ENCODE results near the gene IKBIP.

The IKBIP gene

GRCh38 chr12:98594050-98594835 is 50.3 kb downstream of the IKBIP start:
- H3K4me1 ChIP-seq (ENCODE audit: control insufficient read depth in 1 of 2, insufficient read depth in 2 of 2, low read length in 2 of 2): peaks cover 20 to 21% of the 10 kb centered on the region in 2 donors
- peak overlapping the region; percentile 89 to 90 for H3K4me3 ChIP-seq (ENCODE audit: low read depth in 1 of 2, low read length in 2 of 2)
- H3K9ac ChIP-seq (ENCODE audit: low read depth in 1 of 2, low read length in 2 of 2): peak overlapping the region; percentile 99 to 100
- H3K36me3 ChIP-seq (ENCODE audit: control insufficient read depth in 1 of 2, insufficient read depth in 2 of 2, low read length in 2 of 2): peaks cover 21 to 36% of the 10 kb centered on the region in 2 donors
- H3K9me3 ChIP-seq (ENCODE audit: control insufficient read depth in 1 of 2, low read length in 2 of 2): no peaks in the 10 kb centered on the region
- H3K27ac ChIP-seq (ENCODE audit: low read depth, low read length): peak overlapping the region; percentile 97
- H3K27me3 ChIP-seq (ENCODE audit: control insufficient read depth in 1 of 2, insufficient read depth in 2 of 2, low read length in 2 of 2): no peaks in the 10 kb centered on the region

- Histone ChIP-seq H3K9ac (ENCODE audit: low read depth in 1 of 2, low read length in 2 of 2) (peak within 1 kb of the TSS; percentile 99 to 100), H3K27me3 (ENCODE audit: control insufficient read depth in 1 of 2, insufficient read depth in 2 of 2, low read length in 2 of 2) (no peaks in the 10 kb centered on the region), H3K36me3 (ENCODE audit: control insufficient read depth in 1 of 2, insufficient read depth in 2 of 2, low read length in 2 of 2) (peaks cover 20 to 30% of the 10 kb centered on the region in 2 donors), H3K4me1 (ENCODE audit: control insufficient read depth in 1 of 2, insufficient read depth in 2 of 2, low read length in 2 of 2) (peaks cover 20 to 21% of the 10 kb centered on the region in 2 donors), H3K9me3 (ENCODE audit: control insufficient read depth in 1 of 2, low read length in 2 of 2) (no peaks in the 10 kb centered on the region), H3K27ac (ENCODE audit: low read depth, low read length) (peak within 1 kb of the TSS; percentile 97), H3K4me3 (ENCODE audit: low read depth in 1 of 2, low read length in 2 of 2) (peak within 1 kb of the TSS; percentile 89 to 90)
Measured at GRCh38 chr12:98593351-98594049, 51.1 kb downstream of the IKBIP start, which contains the start of gene SLC25A3. SLC25A3 (plus strand) TSS chr12:98593686; CDS start chr12:98593979, 293 bp downstream.

GRCh38 chr12:98592825-98593322 is 51.7 kb downstream of the IKBIP start:
- H3K36me3 ChIP-seq (ENCODE audit: control insufficient read depth in 1 of 2, insufficient read depth in 2 of 2, low read length in 2 of 2): peaks cover 13 to 24% of the 10 kb centered on the region in 2 donors
- H3K27ac ChIP-seq (ENCODE audit: low read depth, low read length): peak overlapping the region; percentile 34
- H3K27me3 ChIP-seq (ENCODE audit: control insufficient read depth in 1 of 2, insufficient read depth in 2 of 2, low read length in 2 of 2): no peaks in the 10 kb centered on the region
- H3K9ac ChIP-seq (ENCODE audit: low read depth in 1 of 2, low read length in 2 of 2): peak overlapping the region; percentile 63 to 67
- H3K9me3 ChIP-seq (ENCODE audit: control insufficient read depth in 1 of 2, low read length in 2 of 2): no peaks in the 10 kb centered on the region
- peak overlapping the region; percentile 68 to 90 for H3K4me3 ChIP-seq (ENCODE audit: low read depth in 1 of 2, low read length in 2 of 2)
- peaks cover 20 to 21% of the 10 kb centered on the region in 2 donors for H3K4me1 ChIP-seq (ENCODE audit: control insufficient read depth in 1 of 2, insufficient read depth in 2 of 2, low read length in 2 of 2)

GRCh38 chr12:98591209-98591608 is 53.4 kb downstream of the IKBIP start:
- Histone ChIP-seq H3K4me3 (ENCODE audit: low read depth in 1 of 2, low read length in 2 of 2) (no peak overlapping the region), H3K4me1 (ENCODE audit: control insufficient read depth in 1 of 2, insufficient read depth in 2 of 2, low read length in 2 of 2) (peaks cover 13 to 14% of the 10 kb centered on the region in 2 donors), H3K36me3 (ENCODE audit: control insufficient read depth in 1 of 2, insufficient read depth in 2 of 2, low read length in 2 of 2) (peaks cover 7 to 9% of the 10 kb centered on the region in 2 donors), H3K9ac (ENCODE audit: low read depth in 1 of 2, low read length in 2 of 2) (no peak overlapping the region), H3K27me3 (ENCODE audit: control insufficient read depth in 1 of 2, insufficient read depth in 2 of 2, low read length in 2 of 2) (no peaks in the 10 kb centered on the region), H3K27ac (ENCODE audit: low read depth, low read length) (no peak overlapping the region), H3K9me3 (ENCODE audit: control insufficient read depth in 1 of 2, low read length in 2 of 2) (no peaks in the 10 kb centered on the region)

- Histone ChIP-seq H3K36me3 (ENCODE audit: control insufficient read depth in 1 of 2, insufficient read depth in 2 of 2, low read length in 2 of 2) (no peaks in the 10 kb centered on the region), H3K9me3 (ENCODE audit: control insufficient read depth in 1 of 2, low read length in 2 of 2) (no peaks in the 10 kb centered on the region), H3K9ac (ENCODE audit: low read depth in 1 of 2, low read length in 2 of 2) (no peak overlapping the region), H3K27ac (ENCODE audit: low read depth, low read length) (no peak overlapping the region), H3K27me3 (ENCODE audit: control insufficient read depth in 1 of 2, insufficient read depth in 2 of 2, low read length in 2 of 2) (no peaks in the 10 kb centered on the region), H3K4me1 (ENCODE audit: control insufficient read depth in 1 of 2, insufficient read depth in 2 of 2, low read length in 2 of 2) (no peaks in the 10 kb centered on the region), H3K4me3 (ENCODE audit: low read depth in 1 of 2, low read length in 2 of 2) (no peak overlapping the region)
Measured at GRCh38 chr12:98587084-98587483, 57.5 kb downstream of the IKBIP start.

GRCh38 chr12:98582093-98582492 is 62.5 kb downstream of the IKBIP start:
- no peak overlapping the region for H3K27ac ChIP-seq (ENCODE audit: low read depth, low read length)
- no peaks in the 10 kb centered on the region for H3K27me3 ChIP-seq (ENCODE audit: control insufficient read depth in 1 of 2, insufficient read depth in 2 of 2, low read length in 2 of 2)
- no peak overlapping the region for H3K4me3 ChIP-seq (ENCODE audit: low read depth in 1 of 2, low read length in 2 of 2)
- H3K36me3 ChIP-seq (ENCODE audit: control insufficient read depth in 1 of 2, insufficient read depth in 2 of 2, low read length in 2 of 2): no peaks in the 10 kb centered on the region
- peaks cover 4 to 5% of the 10 kb centered on the region in 2 donors for H3K4me1 ChIP-seq (ENCODE audit: control insufficient read depth in 1 of 2, insufficient read depth in 2 of 2, low read length in 2 of 2)
- H3K9ac ChIP-seq (ENCODE audit: low read depth in 1 of 2, low read length in 2 of 2): no peak overlapping the region
- H3K9me3 ChIP-seq (ENCODE audit: control insufficient read depth in 1 of 2, low read length in 2 of 2): no peaks in the 10 kb centered on the region

- Histone ChIP-seq H3K4me3 (ENCODE audit: low read depth in 1 of 2, low read length in 2 of 2) (no peak overlapping the region), H3K36me3 (ENCODE audit: control insufficient read depth in 1 of 2, insufficient read depth in 2 of 2, low read length in 2 of 2) (no peaks in the 10 kb centered on the region)
Measured at GRCh38 chr12:98581101-98581500, 63.5 kb downstream of the IKBIP start.

GRCh38 chr12:98580695-98581094 is 63.9 kb downstream of the IKBIP start:
- H3K4me1 ChIP-seq (ENCODE audit: control insufficient read depth in 1 of 2, insufficient read depth in 2 of 2, low read length in 2 of 2): peaks cover 4 to 5% of the 10 kb centered on the region in 2 donors
- no peak overlapping the region for H3K9ac ChIP-seq (ENCODE audit: low read depth in 1 of 2, low read length in 2 of 2)
- H3K9me3 ChIP-seq (ENCODE audit: control insufficient read depth in 1 of 2, low read length in 2 of 2): no peaks in the 10 kb centered on the region
- no peak overlapping the region for H3K27ac ChIP-seq (ENCODE audit: low read depth, low read length)
- no peaks in the 10 kb centered on the region for H3K27me3 ChIP-seq (ENCODE audit: control insufficient read depth in 1 of 2, insufficient read depth in 2 of 2, low read length in 2 of 2)
- H3K4me3 ChIP-seq (ENCODE audit: low read depth in 1 of 2, low read length in 2 of 2): no peak overlapping the region
- H3K36me3 ChIP-seq (ENCODE audit: control insufficient read depth in 1 of 2, insufficient read depth in 2 of 2, low read length in 2 of 2): no peaks in the 10 kb centered on the region

More at GRCh38 chr12:98581101-98581500, 63.5 kb downstream of the IKBIP start:
- Histone ChIP-seq H3K9ac (ENCODE audit: low read depth in 1 of 2, low read length in 2 of 2) (no peak overlapping the region), H3K9me3 (ENCODE audit: control insufficient read depth in 1 of 2, low read length in 2 of 2) (no peaks in the 10 kb centered on the region), H3K27me3 (ENCODE audit: control insufficient read depth in 1 of 2, insufficient read depth in 2 of 2, low read length in 2 of 2) (no peaks in the 10 kb centered on the region), H3K27ac (ENCODE audit: low read depth, low read length) (no peak overlapping the region), H3K4me1 (ENCODE audit: control insufficient read depth in 1 of 2, insufficient read depth in 2 of 2, low read length in 2 of 2) (peaks cover 4 to 5% of the 10 kb centered on the region in 2 donors)

- H3K4me1 ChIP-seq (ENCODE audit: control insufficient read depth in 1 of 2, insufficient read depth in 2 of 2, low read length in 2 of 2): peaks cover 5 to 7% of the 10 kb centered on the region in 2 donors
- H3K27me3 ChIP-seq (ENCODE audit: control insufficient read depth in 1 of 2, insufficient read depth in 2 of 2, low read length in 2 of 2): no peaks in the 10 kb centered on the region
- H3K27ac ChIP-seq (ENCODE audit: low read depth, low read length): no peak overlapping the region
- no peaks in the 10 kb centered on the region for H3K9me3 ChIP-seq (ENCODE audit: control insufficient read depth in 1 of 2, low read length in 2 of 2)
- H3K4me3 ChIP-seq (ENCODE audit: low read depth in 1 of 2, low read length in 2 of 2): no peak overlapping the region
- H3K36me3 ChIP-seq (ENCODE audit: control insufficient read depth in 1 of 2, insufficient read depth in 2 of 2, low read length in 2 of 2): no peaks in the 10 kb centered on the region
- H3K9ac ChIP-seq (ENCODE audit: low read depth in 1 of 2, low read length in 2 of 2): no peak overlapping the region
Measured at GRCh38 chr12:98579835-98580234, 64.8 kb downstream of the IKBIP start.

GRCh38 chr12:98579347-98579746 is 65.2 kb downstream of the IKBIP start:
- H3K9me3 ChIP-seq (ENCODE audit: control insufficient read depth in 1 of 2, low read length in 2 of 2): no peaks in the 10 kb centered on the region
- H3K27ac ChIP-seq (ENCODE audit: low read depth, low read length): no peak overlapping the region
- no peaks in the 10 kb centered on the region for H3K36me3 ChIP-seq (ENCODE audit: control insufficient read depth in 1 of 2, insufficient read depth in 2 of 2, low read length in 2 of 2)
- H3K4me3 ChIP-seq (ENCODE audit: low read depth in 1 of 2, low read length in 2 of 2): no peak overlapping the region
- no peaks in the 10 kb centered on the region for H3K27me3 ChIP-seq (ENCODE audit: control insufficient read depth in 1 of 2, insufficient read depth in 2 of 2, low read length in 2 of 2)
- no peak overlapping the region for H3K9ac ChIP-seq (ENCODE audit: low read depth in 1 of 2, low read length in 2 of 2)
- peaks cover 5 to 7% of the 10 kb centered on the region in 2 donors for H3K4me1 ChIP-seq (ENCODE audit: control insufficient read depth in 1 of 2, insufficient read depth in 2 of 2, low read length in 2 of 2)
